Glutamatergic neuron (in vitro differentiated cells): ENCODE data around the gene CMSS1. TPM values are rescaled to one million over a fixed set of nuclear protein-coding genes. Genes with fewer than 3 reads are reported as not detected.
"Not testable (repeated sequence)": the region's sequence is repeated elsewhere in the genome, so short reads cannot be mapped to it uniquely, and the experiment has no call there.

Experiments
- DNase-seq: peaks from one replicate; pipeline ENCODE4 v3.0.0; 2022
- H3K27ac Mint-ChIP-seq: one replicate; pipeline ENCODE4 v1.8.0; 2020; ENCODE audit warnings: mild to moderate bottlenecking, mixed read lengths, inconsistent platforms; ENCODE audit not compliant: unreplicated experiment
- H3K27me3 Mint-ChIP-seq: one replicate; pipeline ENCODE4 v1.8.0; 2020; ENCODE audit warnings: mild to moderate bottlenecking, moderate library complexity, mixed read lengths, inconsistent platforms; ENCODE audit not compliant: unreplicated experiment
- H3K36me3 Mint-ChIP-seq: one replicate; pipeline ENCODE4 v1.8.0; 2020; ENCODE audit warnings: mild to moderate bottlenecking, mixed read lengths, inconsistent platforms; ENCODE audit not compliant: unreplicated experiment
- H3K4me1 Mint-ChIP-seq: one replicate; pipeline ENCODE4 v1.8.0; 2020; ENCODE audit warnings: mild to moderate bottlenecking, low read depth, mixed read lengths, inconsistent platforms; ENCODE audit not compliant: unreplicated experiment
- H3K4me3 Mint-ChIP-seq: one replicate; pipeline ENCODE4 v1.8.0; 2020; ENCODE audit warnings: mild to moderate bottlenecking, mixed read lengths, inconsistent platforms; ENCODE audit not compliant: unreplicated experiment
- H3K9me3 Mint-ChIP-seq: one replicate; pipeline ENCODE4 v1.8.0; 2020; ENCODE audit warnings: mild to moderate bottlenecking, moderate library complexity, mixed read lengths, inconsistent platforms; ENCODE audit not compliant: unreplicated experiment
- total RNA-seq: library from RNA; stranded (reverse); fragmentation: NEBNext Ultra II Directional; extraction: Animal tissue kit (Norgen Biotek cat#: 25700); gene quantifications from one replicate; pipeline ENCODE4 v1.2.1, GENCODE V29; 2021; ENCODE audit not compliant: unreplicated experiment
- TF ChIP-seq, protein P1 (sequence below): fragments of 200-600 bp; sonication (generic); IDR thresholded peaks from one replicate; pipeline ENCODE4 v1.5.0; 2021; ENCODE audit not compliant: partially characterized antibody, unreplicated experiment

CMSS1 gene
- total RNA-seq, 1 donor from 2014 or later: 37.8 TPM

- peaks cover 1% of the 10 kb centered on the region for H3K27me3 Mint-ChIP-seq
- no peak overlapping the region for H3K4me3 Mint-ChIP-seq
- H3K9me3 Mint-ChIP-seq: no peaks in the 10 kb centered on the region
- no peak overlapping the region for H3K27ac Mint-ChIP-seq
- H3K36me3 Mint-ChIP-seq: no peaks in the 10 kb centered on the region
- DNase-seq: no peak
- no peaks in the 10 kb centered on the region for H3K4me1 Mint-ChIP-seq
- TF ChIP-seq, protein P1, sequence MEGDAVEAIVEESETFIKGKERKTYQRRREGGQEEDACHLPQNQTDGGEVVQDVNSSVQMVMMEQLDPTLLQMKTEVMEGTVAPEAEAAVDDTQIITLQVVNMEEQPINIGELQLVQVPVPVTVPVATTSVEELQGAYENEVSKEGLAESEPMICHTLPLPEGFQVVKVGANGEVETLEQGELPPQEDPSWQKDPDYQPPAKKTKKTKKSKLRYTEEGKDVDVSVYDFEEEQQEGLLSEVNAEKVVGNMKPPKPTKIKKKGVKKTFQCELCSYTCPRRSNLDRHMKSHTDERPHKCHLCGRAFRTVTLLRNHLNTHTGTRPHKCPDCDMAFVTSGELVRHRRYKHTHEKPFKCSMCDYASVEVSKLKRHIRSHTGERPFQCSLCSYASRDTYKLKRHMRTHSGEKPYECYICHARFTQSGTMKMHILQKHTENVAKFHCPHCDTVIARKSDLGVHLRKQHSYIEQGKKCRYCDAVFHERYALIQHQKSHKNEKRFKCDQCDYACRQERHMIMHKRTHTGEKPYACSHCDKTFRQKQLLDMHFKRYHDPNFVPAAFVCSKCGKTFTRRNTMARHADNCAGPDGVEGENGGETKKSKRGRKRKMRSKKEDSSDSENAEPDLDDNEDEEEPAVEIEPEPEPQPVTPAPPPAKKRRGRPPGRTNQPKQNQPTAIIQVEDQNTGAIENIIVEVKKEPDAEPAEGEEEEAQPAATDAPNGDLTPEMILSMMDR: no peak
Observed at GRCh38 chr3:100225883-100226282, 408.2 kb downstream of the CMSS1 start.

DNA sequence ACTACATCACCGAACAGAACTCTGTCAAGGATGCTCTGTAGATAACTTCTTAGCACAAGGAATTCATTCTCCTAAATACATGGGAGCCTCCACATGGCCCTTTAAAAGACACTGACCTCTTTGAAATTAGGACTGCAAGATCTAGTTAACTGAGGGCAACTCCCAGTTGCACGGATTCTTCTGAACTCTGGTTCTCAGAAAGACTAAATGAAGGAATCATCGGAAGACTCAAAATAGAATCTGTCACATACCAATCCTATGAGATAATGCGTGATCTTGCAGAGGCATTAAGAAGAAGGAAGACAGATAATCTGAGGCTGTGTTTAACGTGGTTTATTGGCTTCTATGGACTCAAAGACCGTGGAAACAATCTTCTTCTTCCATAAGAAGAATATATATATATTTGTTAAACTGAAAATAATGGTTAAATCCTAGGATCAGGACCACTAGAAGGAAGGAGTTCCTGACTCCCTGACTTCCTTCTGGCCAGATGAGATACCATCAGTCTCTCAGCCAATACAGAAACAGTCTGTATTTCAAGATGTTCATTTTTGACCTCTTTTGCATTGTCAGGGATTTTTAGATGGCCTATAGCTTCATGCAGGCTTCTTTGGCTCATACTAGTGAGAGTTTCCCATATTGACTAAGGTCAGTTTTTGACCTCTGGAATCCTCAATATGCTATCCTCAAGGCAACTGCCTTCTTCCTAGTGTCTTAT is 409.2 kb downstream of the CMSS1 start:
- Mint-ChIP-seq H3K4me1 (no peaks in the 10 kb centered on the region), H3K4me3 (no peak overlapping the region), H3K27me3 (no peaks in the 10 kb centered on the region), H3K36me3 (no peaks in the 10 kb centered on the region), H3K9me3 (no peaks in the 10 kb centered on the region), H3K27ac (no peak overlapping the region)
- no peak for DNase-seq
- TF ChIP-seq, protein P1: no peak

DNA sequence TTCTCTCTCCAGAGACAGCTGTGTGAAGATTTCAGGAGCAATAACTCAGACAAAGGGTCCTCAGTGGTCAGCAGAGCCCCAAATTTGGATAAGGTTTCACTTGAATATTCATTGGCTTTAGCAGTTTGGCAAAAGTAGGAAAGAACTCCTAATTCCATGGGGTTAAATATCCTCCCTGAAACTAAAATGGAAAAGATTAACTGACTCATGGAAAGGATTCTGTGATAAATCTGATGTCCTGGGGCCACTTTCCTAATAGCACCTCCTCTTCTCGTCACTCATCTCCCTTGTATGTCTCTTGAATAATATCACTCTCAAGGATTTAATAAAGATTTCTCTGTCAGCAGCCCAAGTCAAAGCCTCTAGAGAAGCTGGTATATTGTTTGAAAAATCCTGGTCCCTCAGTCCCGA is 409.9 kb downstream of the CMSS1 start:
- Mint-ChIP-seq H3K27me3 (no peaks in the 10 kb centered on the region), H3K27ac (no peak overlapping the region), H3K9me3 (no peaks in the 10 kb centered on the region), H3K4me3 (no peak overlapping the region), H3K4me1 (no peaks in the 10 kb centered on the region), H3K36me3 (no peaks in the 10 kb centered on the region)
- TF ChIP-seq, protein P1: no peak
- no peak for DNase-seq

DNA sequence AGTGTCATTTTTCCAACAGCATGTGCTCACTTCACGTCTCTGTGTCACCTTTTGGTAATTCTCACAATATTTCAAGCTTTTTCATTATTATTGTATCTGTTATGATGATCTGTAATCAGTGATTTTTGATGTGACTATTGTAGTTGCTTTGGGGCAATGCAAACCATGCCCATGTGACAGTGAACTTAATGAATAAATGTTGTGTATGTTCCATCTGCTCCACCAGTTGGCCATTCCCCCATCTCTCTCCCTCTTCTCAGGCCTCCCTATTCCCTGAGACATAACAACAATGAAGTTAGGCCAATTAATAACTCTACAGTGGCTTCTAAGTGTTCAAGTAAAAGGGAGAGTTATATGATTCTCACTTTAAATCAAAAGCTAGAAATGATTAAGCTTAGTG is 410.6 kb downstream of the CMSS1 start:
- no peaks in the 10 kb centered on the region for H3K4me1 Mint-ChIP-seq
- no peaks in the 10 kb centered on the region for H3K36me3 Mint-ChIP-seq
- TF ChIP-seq, protein P1: no peak
- H3K27me3 Mint-ChIP-seq: no peaks in the 10 kb centered on the region
- H3K27ac Mint-ChIP-seq: no peak overlapping the region
- no peak for DNase-seq
- H3K4me3 Mint-ChIP-seq: no peak overlapping the region
- H3K9me3 Mint-ChIP-seq: no peaks in the 10 kb centered on the region

GRCh38 chr3:100229188-100229587 is 411.5 kb downstream of the CMSS1 start:
- not testable (repeated sequence) for H3K27me3 Mint-ChIP-seq, H3K27ac Mint-ChIP-seq, H3K4me1 Mint-ChIP-seq, H3K9me3 Mint-ChIP-seq, DNase-seq, H3K4me3 Mint-ChIP-seq, H3K36me3 Mint-ChIP-seq
